ENCODE results near the gene L3MBTL4.
"Not testable (repeated sequence)": the region's sequence is repeated elsewhere in the genome, so short reads cannot be mapped to it uniquely, and the experiment has no call there.

L3MBTL4 gene

DNA sequence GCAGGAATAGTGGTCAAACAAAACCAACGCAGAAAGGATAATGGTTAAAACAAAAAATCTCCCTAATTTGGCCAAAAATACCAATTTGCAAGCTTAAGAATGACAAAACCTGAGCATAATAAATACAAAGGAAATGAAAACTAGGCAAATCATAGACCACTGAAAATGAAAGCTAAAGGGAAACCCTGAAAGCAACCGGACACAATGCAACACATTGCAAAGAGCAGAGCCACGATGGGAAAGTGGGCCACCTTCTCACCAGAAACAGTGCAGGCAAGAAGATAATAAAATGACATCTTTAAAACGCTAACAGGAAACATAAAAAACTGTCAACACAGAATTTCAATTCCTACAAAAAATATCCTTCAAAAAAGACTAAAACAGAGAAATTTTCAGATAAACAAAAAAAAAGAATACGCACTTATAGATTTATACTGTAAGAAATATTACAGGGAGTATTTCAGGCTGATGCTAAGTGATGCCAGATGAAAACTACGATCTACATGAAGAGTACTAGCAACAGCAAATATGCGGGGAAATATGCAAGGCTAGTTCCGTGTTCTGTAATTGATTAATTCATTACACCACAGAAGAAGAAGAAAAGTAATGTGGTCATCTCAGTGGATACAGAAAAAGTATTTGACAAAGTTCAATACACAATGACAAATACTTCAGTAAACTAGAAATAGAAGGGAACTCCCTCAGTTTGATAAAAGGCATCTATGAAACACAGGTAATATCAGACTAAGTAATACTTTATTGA, 239.5 kb downstream of the L3MBTL4 start:
- DNase-seq, result no peak

GRCh38 chr18:6170604-6171003, 244.1 kb downstream of the L3MBTL4 start:
- DNase-seq, result no peak

GRCh38 chr18:6161549-6161948, 253.2 kb downstream of the L3MBTL4 start:
- DNase-seq, result no peak

DNA sequence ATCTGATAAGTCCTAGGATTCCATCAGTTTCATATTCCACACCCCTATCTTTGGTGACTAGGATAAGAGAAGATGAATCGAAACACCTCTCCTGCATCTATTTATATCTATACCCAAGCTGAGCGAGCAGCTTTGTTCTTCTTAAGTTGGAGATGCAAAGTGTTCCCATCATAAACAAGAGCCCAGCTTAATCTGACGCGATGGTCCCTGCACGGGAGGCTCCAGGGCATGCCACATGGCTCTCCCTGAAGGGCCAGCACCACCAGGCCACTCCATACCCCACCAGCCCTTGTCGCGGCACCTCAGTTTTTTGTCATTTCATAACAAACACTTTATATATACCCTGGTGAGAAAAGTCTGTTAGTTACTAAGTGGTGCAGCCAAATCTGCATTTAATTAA, 255.3 kb downstream of the L3MBTL4 start:
- DNase-seq, result no peak

DNA sequence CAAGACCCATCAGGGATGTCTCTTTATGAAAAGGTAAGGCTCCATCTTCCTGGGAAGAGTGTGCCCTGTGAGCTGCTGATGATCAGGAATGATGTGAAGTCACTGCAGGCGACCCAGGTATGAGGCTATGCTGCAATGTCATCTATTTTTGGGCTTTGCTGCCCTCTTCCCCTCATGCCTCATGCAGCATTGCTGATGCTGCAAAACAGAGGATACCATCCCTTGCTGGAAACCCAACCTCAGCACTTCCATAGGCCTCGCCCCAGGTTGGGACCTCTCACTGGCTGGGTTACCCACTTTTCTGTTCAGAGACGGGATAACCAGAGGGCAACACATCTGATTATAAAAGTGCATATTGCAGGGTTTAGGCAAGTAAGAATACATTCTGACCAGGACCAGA, 255.8 kb downstream of the L3MBTL4 start:
- no peak for DNase-seq

- DNase-seq, result no peak
These were observed 258.3 kb downstream of the L3MBTL4 start for GRCh38 chr18:6156446-6156845.

DNA sequence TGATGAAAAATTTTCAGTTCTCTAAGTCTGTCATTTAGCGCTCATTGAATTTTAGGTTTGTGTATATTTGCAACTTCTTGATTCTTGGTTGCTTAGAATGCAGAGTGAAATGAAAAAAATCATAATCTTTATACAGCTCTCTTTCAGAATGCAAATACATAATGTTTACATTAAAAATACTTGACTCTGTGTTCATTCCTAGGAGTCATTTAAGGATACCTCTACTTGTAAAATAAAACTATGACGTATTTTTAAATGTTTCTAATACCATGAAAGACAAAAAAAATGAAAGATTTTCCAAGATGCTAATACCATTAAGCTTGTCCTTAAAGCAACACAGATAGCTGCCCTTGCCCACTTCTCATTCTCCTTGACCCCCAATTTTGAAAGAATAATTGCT, 259.0 kb downstream of the L3MBTL4 start:
- DNase-seq, result no peak

DNA sequence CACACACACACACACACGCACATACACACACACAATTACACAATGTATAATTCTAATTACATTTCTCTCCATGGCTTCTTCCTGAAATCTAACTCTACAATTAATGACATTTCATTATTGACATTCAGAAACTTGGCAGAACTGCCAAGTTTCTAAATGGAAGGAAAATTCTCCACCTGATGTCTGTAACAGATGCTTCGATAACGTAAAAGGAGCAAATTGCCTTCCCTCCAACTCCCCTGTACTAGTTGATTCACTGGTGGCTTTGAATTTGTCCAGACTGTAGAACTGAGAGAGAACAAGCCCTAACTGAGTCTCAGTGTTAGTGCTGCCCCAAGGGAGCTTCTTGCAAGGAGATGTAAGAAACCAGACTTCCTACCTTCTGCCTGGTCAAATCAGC, 264.3 kb downstream of the L3MBTL4 start:
- no peak for DNase-seq

DNA sequence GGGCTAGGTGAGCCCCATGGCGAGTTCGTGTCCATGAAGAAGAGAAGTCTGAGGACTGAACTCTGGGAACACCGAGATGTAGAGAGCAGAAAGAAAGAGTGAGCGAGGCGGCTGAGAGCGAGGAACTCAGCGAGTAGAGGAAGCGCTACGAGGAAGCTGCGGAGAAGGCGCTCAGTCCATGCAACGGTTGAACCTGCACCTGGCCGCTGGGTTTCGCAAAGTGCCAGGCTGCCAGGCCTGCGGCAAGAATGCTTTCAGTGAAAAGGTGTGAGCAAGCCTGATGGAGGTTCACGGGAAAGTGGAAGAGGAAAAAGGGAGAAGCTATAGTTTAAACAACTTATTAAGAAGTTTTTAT, 268.4 kb downstream of the L3MBTL4 start:
- no peak for DNase-seq

DNA sequence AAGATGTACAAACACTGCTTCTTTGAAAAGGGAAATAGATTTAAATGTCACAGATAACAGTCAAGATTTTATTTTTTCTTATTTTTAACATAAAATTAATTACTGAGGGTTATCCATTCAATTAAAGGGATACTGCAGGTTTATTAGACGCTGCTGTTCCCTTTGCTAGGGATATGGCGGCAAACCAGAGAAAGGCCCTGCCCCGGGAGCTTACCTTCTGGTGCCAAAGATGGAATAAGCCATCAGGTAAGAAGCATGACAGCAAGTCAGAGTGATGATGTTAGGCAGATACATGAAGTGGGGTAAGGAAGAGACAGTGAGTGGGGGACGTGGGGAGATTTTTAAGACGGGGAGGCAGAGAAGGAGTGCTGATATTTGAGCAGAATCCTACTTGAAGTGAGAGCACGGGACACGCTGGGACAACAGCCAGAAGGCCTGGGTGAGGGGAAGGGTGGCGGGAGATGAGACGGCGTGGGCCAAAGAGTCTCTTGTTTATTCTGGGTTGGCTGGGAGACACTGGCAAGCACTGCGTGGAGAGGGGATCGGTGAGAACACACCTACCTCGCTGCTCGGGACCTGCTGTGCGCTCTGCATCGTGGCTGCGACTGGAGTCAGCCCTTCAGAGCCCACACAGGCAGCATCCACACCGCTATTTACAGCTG, 268.9 kb downstream of the L3MBTL4 start:
- DNase-seq, result peak in 2 of 14 donors; percentile 1

- no peak for DNase-seq
These were observed 275.7 kb downstream of the L3MBTL4 start for GRCh38 chr18:6139007-6139406.

- not testable (repeated sequence) for DNase-seq
These were observed 278.8 kb downstream of the L3MBTL4 start for GRCh38 chr18:6135901-6136300.

DNA sequence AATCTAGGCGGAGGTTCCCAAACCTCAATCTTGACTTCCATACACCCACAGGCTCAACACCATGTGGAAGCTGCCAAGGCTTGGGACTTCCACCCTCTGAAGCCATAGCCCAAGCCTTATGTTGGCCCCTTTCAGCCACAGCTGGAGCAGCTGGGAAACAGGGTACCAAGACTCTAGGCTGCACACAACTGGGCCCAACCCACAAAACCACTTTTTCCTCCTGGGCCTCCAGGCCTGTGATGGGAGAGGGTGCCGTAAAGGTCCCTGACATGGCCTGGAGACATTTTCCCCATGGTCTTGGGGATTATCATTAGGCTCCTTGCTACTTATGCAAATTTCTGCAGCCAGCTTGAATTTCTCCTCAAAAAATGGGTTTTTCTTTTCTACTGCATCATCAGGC, 279.7 kb downstream of the L3MBTL4 start:
- DNase-seq, result not testable (repeated sequence)

- DNase-seq, result no peak
These were observed 281.9 kb downstream of the L3MBTL4 start for GRCh38 chr18:6132751-6133368.

DNA sequence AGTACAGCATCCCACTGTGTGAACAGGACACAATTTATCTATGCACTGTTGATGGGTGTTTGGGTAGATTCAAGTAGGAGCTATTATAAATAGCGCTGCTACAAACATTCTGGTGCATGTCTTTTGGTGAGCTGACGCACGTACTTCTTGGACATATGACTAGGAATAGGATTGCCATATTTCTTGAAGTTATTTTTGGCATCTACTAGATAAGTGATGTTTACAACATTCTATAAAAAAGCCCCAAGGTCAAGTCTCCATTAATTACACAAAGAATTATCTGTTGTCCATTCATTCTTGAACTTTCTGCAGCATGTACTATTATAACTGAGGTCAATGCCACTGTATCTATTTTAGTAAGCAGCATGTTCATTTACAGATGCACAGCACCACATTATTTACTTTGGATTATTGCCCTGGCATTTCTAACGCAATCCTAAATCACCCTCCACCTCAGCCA, 293.9 kb downstream of the L3MBTL4 start:
- no peak for DNase-seq

DNA sequence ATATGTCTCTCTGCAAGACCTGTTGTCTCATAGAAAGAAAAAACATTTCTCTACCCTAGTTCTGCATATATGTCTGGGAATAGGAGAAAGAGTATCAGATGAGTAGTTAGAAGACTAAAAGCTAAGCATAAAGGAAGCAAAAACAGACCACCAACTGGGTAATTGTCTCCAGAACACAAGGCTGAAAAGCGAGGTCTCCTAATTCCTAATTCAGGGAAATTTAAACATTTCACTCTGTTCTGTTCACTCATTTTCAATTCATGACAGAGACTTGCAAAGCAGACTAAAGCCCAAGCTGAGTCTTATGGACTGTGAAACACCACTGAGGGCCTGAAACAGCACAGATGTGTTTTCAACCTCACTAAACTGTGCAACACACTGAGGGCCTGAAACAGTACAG, 294.9 kb downstream of the L3MBTL4 start:
- no peak for DNase-seq

DNA sequence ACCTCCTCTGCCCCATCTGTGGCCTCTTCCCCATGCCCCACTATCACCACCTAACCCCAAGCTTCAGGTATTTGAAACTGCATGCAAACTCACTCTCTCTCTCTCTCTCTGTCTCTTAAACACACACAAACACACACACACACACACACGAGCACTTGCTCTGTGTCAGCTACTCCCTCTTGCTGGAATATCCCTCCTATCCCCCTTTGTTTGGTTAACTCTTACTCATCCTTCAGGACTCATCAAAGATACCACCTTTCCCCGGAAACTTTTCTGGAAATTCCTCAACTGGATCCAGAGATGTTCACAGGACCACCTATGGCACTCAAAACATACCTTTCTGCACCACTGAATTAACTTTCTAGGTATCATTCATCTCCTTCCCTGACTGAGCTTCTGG, 296.6 kb downstream of the L3MBTL4 start:
- DNase-seq, result no peak

DNA sequence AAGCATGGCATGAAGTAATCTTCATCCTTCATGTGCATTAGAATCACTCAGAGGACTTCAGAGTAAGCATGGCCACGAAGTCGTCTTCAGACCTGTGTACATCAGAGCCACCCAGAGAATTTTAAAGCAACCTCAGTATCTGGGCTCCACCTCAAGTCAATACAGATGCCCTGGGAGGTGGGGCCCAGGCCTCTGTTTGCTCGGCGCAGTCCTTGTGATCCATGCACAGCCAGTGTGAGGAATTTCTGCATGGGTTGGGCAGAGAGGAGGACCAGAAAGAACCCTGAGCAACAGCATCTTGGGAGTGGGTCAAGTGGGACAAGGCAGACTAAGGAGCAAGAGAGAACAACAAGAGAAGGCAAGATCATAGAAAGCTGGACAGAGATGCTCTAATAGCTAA, 299.0 kb downstream of the L3MBTL4 start:
- DNase-seq, result no peak

- DNase-seq, result no peak
These were observed 301.1 kb downstream of the L3MBTL4 start for GRCh38 chr18:6113650-6114049.

- DNase-seq, result no peak
These were observed 303.0 kb downstream of the L3MBTL4 start for GRCh38 chr18:6111726-6112125.

- no peak for DNase-seq
These were observed 305.0 kb downstream of the L3MBTL4 start for GRCh38 chr18:6109743-6110142.

- DNase-seq, result no peak
These were observed 306.9 kb downstream of the L3MBTL4 start for GRCh38 chr18:6107794-6108193.

GRCh38 chr18:6106091-6106685, 308.5 kb downstream of the L3MBTL4 start:
- DNase-seq, result peak in 1 of 14 donors; percentile 23
